ENCODE results near the gene EOGT.
A peak's percentile ranks its signal among the peaks of the same experiment; 100 is the strongest.

The EOGT gene

GRCh38 chr3:69009559-69010410 is 3.7 kb downstream of the EOGT start:
- peak; percentile 84 for DNase-seq (ENCODE audit: low read depth)

- no peak for DNase-seq (ENCODE audit: low read depth)
Measured at GRCh38 chr3:69008980-69009379, 4.5 kb downstream of the EOGT start.

DNA sequence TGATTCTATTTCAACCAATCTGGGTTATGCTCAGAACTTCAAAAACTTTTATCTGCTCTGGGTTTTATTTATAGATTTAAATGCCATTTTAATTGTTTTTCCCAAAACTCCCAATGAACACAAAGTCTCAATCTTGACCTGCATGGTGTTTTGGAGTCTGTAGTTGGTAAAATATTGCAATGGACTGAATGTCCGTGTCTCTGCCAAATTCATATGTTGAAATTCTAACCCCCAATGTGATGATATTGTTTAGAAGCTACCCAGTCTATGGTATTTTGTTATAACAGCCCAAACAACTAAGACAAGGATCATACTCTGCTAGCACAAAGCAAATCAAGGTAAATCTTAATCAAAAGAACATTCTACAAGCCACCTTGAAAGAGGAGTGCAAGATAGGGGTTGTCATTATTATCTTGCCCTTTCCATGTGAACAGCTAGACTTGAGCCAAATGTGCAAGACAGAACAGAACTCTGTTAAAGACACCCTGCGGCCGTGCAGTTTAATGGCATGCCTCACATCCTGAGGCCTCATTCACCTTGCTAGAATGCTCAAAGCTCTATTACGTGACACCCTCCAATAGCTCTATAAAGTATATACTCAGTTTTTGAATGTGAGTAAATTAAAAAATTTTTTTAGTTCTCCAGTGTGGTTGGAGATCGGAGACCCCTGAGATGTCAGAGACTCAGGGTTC is 7.5 kb downstream of the EOGT start:
- no peak for DNase-seq (ENCODE audit: low read depth)

- DNase-seq (ENCODE audit: low read depth), result peak; percentile 30
Measured at GRCh38 chr3:69005071-69005790, 8.3 kb downstream of the EOGT start.

- no peak for DNase-seq (ENCODE audit: low read depth)
Measured at GRCh38 chr3:69004138-69004537, 9.3 kb downstream of the EOGT start.

- DNase-seq (ENCODE audit: low read depth), result peak; percentile 22
Measured at GRCh38 chr3:68999605-69000004, 13.9 kb downstream of the EOGT start.

- no peak for DNase-seq (ENCODE audit: low read depth)
Measured at GRCh38 chr3:68999158-68999557, 14.3 kb downstream of the EOGT start.

DNA sequence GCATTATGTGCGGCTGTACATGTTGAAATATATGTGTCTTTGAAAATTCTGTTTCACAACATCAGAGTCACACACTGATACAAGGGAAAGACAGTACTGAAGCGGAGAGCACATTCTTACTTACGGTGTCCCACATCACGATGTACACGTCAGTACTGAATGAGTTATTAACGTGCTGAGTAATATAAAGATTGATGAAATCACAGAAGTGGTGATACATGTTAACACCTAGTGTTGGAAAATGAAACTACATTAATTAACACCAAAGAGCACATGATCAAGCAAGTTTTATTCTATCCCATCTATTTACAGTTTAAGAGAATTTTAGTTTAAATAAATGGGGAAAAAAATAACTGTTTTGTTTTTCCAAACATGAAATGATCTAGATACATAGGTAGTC is 15.6 kb downstream of the EOGT start:
- DNase-seq (ENCODE audit: low read depth), result no peak

GRCh38 chr3:68996356-68996995 is 17.0 kb downstream of the EOGT start:
- DNase-seq (ENCODE audit: low read depth), result peak; percentile 68

DNA sequence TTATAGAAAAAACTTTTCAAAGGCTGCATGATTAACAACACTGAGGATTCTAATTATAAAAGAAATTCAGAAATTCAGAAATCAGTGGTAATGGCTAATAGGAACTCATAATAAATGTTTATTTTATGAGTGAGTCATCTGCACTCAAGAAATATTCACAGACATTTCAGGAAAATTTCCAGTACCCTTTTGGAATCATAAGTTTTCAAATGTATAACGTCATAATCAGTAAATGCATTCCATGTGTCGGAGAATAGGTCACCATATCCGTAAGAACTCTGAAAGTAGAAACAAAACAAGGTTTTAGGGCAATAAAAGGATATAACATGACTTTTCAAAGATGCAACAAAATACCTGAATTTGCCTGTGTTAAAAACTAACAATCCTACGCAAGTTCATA is 24.7 kb downstream of the EOGT start:
- peak; percentile 85 for DNase-seq (ENCODE audit: low read depth)

DNA sequence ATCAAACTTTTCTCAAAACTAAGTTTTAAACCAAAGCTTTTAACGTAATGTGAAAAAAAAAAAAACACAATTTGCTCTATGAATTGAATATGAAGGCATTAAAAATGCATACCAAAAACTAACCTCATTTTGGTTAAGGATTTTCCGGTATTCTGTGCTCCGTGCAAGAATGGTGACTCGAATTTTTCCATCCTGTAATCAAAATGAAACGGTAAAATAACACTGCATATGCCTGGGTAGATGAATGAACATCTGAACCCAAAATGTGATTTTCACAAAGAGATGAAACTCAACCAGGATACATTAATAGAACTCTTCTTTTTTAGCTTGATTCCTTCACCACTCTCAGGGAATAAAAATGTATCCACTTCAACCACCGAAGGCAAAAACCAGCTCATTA is 26.2 kb downstream of the EOGT start:
- DNase-seq (ENCODE audit: low read depth), result no peak

DNA sequence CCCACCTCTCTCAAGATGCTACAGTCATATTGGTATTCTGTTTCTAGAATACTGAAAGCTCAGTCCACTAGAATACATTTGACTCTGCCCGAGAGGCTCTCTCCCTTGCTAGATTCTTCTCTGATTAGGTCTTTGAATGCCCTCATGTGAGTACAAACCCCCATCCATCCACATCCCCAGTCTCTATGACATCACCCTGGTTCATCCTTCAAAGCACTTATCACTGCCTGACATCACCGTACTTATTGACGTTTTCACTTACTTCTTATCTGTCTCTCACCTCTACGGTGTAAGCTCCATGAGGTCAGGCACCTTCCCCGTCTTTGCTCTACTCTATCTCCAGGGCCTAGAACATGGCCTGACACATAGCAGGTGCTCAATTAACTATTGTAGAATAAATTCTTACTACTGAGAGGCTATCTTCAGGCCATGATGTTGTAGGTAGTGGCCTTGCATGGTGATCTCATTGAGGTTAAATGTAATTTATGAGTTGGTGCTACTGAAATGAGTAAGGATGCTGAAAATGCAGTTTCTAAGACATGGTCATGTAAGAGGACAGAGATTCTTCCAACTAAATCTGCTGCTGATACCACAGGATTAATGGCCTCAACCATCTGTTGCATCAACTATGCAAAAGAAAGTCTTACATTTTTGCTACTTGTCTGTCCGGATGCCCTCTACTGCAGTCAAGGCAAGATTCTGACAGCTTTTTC is 26.8 kb downstream of the EOGT start:
- no peak for DNase-seq (ENCODE audit: low read depth)

GRCh38 chr3:68985146-68985790 is 28.2 kb downstream of the EOGT start:
- DNase-seq (ENCODE audit: low read depth), result peak; percentile 8

GRCh38 chr3:68984011-68984530 is 29.4 kb downstream of the EOGT start:
- no peak for DNase-seq (ENCODE audit: low read depth)

- DNase-seq (ENCODE audit: low read depth), result peak; percentile 11
Measured at GRCh38 chr3:68977486-68978167, 35.9 kb downstream of the EOGT start.

DNA sequence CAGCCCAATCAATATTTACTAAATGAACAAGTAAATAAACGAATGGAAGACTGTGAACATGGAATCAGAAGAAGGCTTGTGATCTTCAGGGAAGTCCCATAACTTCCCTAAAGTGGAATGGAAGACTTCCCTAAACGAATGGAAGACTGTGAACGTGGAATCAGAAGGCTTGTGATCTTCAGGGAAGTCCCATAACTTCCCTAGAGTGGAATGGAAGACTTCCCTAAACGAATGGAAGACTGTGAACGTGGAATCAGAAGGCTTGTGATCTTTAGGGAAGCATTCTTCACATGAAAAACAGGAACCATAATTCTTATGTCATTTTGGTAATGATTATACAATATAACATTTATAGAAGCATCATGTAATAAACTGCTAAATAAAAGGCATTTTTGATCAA is 38.8 kb downstream of the EOGT start:
- no peak for DNase-seq (ENCODE audit: low read depth)

- DNase-seq (ENCODE audit: low read depth), result peak; percentile 7
Measured at GRCh38 chr3:68973639-68974038, 39.8 kb downstream of the EOGT start.

DNA sequence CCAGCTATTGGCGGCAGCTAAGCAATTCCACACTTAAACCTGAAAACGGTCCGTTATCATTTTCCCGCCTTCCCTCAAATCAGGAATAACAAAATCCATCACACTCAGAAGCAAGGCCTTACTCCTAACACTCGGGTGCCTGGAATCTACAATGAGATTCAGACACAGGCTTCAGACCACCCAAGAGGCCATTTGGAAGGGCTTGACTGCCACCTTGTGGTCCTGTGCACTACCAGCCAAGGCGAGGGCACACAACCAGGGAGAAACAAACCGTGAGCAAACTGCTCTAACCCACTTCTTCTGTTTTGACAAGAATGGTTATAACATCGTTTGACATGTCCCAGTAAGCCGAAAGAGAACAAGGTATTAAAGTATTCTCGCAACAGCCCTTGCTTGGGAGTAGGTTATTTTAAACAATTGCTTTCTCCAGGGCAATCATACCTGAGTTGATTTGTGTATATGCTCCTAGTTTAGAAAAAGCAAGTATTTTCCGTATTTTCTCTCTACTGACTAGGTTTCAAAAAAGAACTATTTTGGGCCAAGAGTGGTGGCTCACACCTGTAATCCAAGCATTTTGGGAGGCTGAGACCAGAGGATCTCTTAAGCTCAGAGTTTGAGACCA is 41.0 kb downstream of the EOGT start:
- DNase-seq (ENCODE audit: low read depth), result peak; percentile 58

DNA sequence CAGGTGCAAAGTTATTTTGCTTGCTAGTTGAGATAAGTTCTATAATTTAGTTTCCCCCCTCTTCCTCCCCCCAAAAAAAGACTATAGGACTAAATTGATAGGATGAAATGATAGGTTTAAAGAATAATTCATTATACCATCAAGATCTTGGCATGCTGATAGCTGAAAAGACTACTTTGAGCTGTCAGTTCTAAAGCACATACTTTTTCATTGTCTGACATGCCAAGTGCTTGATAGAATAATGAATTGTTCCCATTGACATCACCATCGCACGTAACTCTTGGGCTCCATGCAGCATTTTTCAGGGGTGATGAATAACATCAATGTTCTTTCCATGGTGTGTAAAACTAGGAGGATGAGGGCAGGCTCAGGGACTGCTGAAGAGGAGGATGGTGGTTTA is 48.8 kb downstream of the EOGT start:
- DNase-seq (ENCODE audit: low read depth), result no peak

DNA sequence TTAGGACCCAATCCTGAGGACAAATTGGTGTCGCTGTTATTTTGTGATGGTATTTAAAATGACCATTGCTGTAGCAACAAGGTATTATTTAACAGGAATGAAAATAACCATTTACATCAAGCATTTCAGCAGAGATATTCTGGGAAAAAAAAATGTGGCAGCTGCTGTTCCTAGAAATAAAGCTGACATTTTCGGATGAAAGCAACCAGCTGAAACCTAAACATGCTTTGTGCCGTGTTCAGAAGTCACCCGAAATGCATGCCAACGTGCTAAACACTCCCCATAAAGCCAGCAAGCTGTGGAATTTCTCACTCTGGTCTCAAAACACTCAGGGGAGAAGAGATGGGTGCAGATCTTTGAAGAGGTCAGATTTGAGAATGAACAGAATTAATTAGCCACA is 49.6 kb downstream of the EOGT start:
- DNase-seq (ENCODE audit: low read depth), result no peak
